HepG2 (cell line): Measurements from ENCODE around the gene CACNA1I.

Experiments
- ZNF253 ChIP-seq: sonication (generic); formaldehyde crosslinking; IDR thresholded peaks from 2 replicates; pipeline ENCODE4 v1.8.0; 2022; ENCODE audit warnings: mild to moderate bottlenecking, missing genetic modification reagents, borderline replicate concordance
- ZSCAN20 ChIP-seq: sonication (generic); formaldehyde crosslinking; IDR thresholded peaks from 2 replicates; pipeline ENCODE4 v1.4.0; 2020; ENCODE audit warnings: missing genetic modification reagents, mild to moderate bottlenecking, borderline replicate concordance

GRCh38 chr22:39665661-39666431 lies 95.3 kb downstream of the CACNA1I start:
- TF ChIP-seq ZSCAN20 (CRISPR knock-in tag) = no peak
- TF ChIP-seq ZNF253 (CRISPR knock-in tag) = no peak
